HG02798 (cell line): ENCODE results near the gene BHLHE40.

Experiments used
- ATAC-seq: cut with Tn5 transposase; IDR thresholded peaks from one replicate; pipeline ENCODE4 v1.9.1; 2021; ENCODE audit warnings: mild to moderate bottlenecking; ENCODE audit not compliant: unreplicated experiment, poor library complexity

The BHLHE40 gene

GRCh38 chr3:5015056-5015455 is 35.8 kb downstream of the BHLHE40 start:
- no peak for ATAC-seq

GRCh38 chr3:5016211-5017161 is 37.2 kb downstream of the BHLHE40 start:
- peak; percentile 55 for ATAC-seq

- no peak for ATAC-seq
These were observed 38.8 kb downstream of the BHLHE40 start for GRCh38 chr3:5017925-5018531.

- ATAC-seq: no peak
These were observed 40.4 kb downstream of the BHLHE40 start for GRCh38 chr3:5019411-5020241.

- no peak for ATAC-seq
These were observed 41.0 kb downstream of the BHLHE40 start for GRCh38 chr3:5020242-5020722.

- ATAC-seq: no peak
These were observed 42.2 kb downstream of the BHLHE40 start for GRCh38 chr3:5021116-5022092.

GRCh38 chr3:5022187-5022965 is 43.1 kb downstream of the BHLHE40 start:
- peak; percentile 61 for ATAC-seq

GRCh38 chr3:5022966-5023776 is 43.9 kb downstream of the BHLHE40 start:
- ATAC-seq: no peak

- no peak for ATAC-seq
These were observed 44.6 kb downstream of the BHLHE40 start for GRCh38 chr3:5023777-5024346.

- ATAC-seq: no peak
These were observed 46.8 kb downstream of the BHLHE40 start for GRCh38 chr3:5026046-5026362.

- ATAC-seq: no peak
These were observed 50.5 kb downstream of the BHLHE40 start for GRCh38 chr3:5029715-5030114.

- ATAC-seq: no peak
These were observed 50.9 kb downstream of the BHLHE40 start for GRCh38 chr3:5030152-5030551.

- ATAC-seq: no peak
These were observed 53.6 kb downstream of the BHLHE40 start for GRCh38 chr3:5032844-5033243.
